HEK293T (cell line): Measurements from ENCODE around the gene TACC2.
A peak's percentile ranks its signal among the peaks of the same experiment; 100 is the strongest.

Source experiments
- CTCF ChIA-PET: fragments of 350-600 bp; formaldehyde crosslinking; extraction: SDS; loops from one replicate; lab custom pipeline; 2021; ENCODE audit warnings: antibody characterized with exemption, inconsistent platforms; lab: Yijun Ruan, JAX
- POLR2A ChIA-PET: fragments of 350-600 bp; formaldehyde crosslinking; extraction: SDS; loops from one replicate; lab custom pipeline; 2020; ENCODE audit warnings: antibody characterized with exemption, inconsistent platforms; lab: Yijun Ruan, JAX
- DNase-seq: peaks from one replicate; pipeline ENCODE4 v3.0.0; 2012; ENCODE audit warnings: mixed read lengths; ENCODE audit errors: extremely low spot score
- ARNT ChIP-seq: fragments of 450-650 bp; IDR thresholded peaks from 2 replicates; pipeline ENCODE4 v1.6.1; 2017; ENCODE audit warnings: mild to moderate bottlenecking
- BHLHE40 ChIP-seq: fragments of 450-650 bp; IDR thresholded peaks from 2 replicates; pipeline ENCODE4 v1.6.1; 2016; ENCODE audit warnings: mild to moderate bottlenecking, moderate library complexity, borderline replicate concordance
- CTBP1 ChIP-seq: fragments of 450-650 bp; IDR thresholded peaks from 2 replicates; pipeline ENCODE4 v1.6.1; 2016; ENCODE audit warnings: borderline replicate concordance
- ELF4 ChIP-seq: fragments of 450-650 bp; IDR thresholded peaks from 2 replicates; pipeline ENCODE4 v1.6.1; 2017; ENCODE audit warnings: antibody characterized with exemption
- FOXA1 ChIP-seq: fragments of 450-650 bp; IDR thresholded peaks from 2 replicates; pipeline ENCODE4 v1.6.1; 2016; ENCODE audit warnings: mild to moderate bottlenecking
- FOXK2 ChIP-seq: fragments of 450-650 bp; IDR thresholded peaks from 2 replicates; pipeline ENCODE4 v1.6.1; 2016; ENCODE audit warnings: mild to moderate bottlenecking
- FOXM1 ChIP-seq: fragments of 450-650 bp; IDR thresholded peaks from 2 replicates; pipeline ENCODE4 v1.6.1; 2017; ENCODE audit warnings: mild to moderate bottlenecking, borderline replicate concordance
- HDGF ChIP-seq: fragments of 450-650 bp; IDR thresholded peaks from 2 replicates; pipeline ENCODE4 v1.6.1; 2017; ENCODE audit warnings: antibody characterized with exemption, borderline replicate concordance
- L3MBTL2 ChIP-seq: fragments of 450-650 bp; conservative IDR thresholded peaks from 2 replicates; pipeline ENCODE4 v1.6.1; 2016; ENCODE audit warnings: mild to moderate bottlenecking
- LEF1 ChIP-seq: fragments of 450-650 bp; IDR thresholded peaks from 2 replicates; pipeline ENCODE4 v1.6.1; 2017; ENCODE audit warnings: mild to moderate bottlenecking, borderline replicate concordance
- NFRKB ChIP-seq: fragments of 450-650 bp; IDR thresholded peaks from 2 replicates; pipeline ENCODE4 v1.6.1; 2016; ENCODE audit warnings: mild to moderate bottlenecking, moderate library complexity
- SP1 ChIP-seq: fragments of 450-650 bp; IDR thresholded peaks from 2 replicates; pipeline ENCODE4 v1.6.1; 2017
- SUZ12 ChIP-seq: fragments of 450-650 bp; IDR thresholded peaks from 2 replicates; pipeline ENCODE4 v1.6.1; 2016; ENCODE audit warnings: mild to moderate bottlenecking
- TARDBP ChIP-seq: fragments of 450-650 bp; IDR thresholded peaks from 2 replicates; pipeline ENCODE4 v1.6.1; 2016
- ZNF384 ChIP-seq: fragments of 450-650 bp; IDR thresholded peaks from 2 replicates; pipeline ENCODE4 v1.6.1; 2016
- TF ChIP-seq, protein P1 (sequence below): fragments of 450-650 bp; IDR thresholded peaks from 2 replicates; pipeline ENCODE4 v1.6.1; 2016

The TACC2 gene

DNA sequence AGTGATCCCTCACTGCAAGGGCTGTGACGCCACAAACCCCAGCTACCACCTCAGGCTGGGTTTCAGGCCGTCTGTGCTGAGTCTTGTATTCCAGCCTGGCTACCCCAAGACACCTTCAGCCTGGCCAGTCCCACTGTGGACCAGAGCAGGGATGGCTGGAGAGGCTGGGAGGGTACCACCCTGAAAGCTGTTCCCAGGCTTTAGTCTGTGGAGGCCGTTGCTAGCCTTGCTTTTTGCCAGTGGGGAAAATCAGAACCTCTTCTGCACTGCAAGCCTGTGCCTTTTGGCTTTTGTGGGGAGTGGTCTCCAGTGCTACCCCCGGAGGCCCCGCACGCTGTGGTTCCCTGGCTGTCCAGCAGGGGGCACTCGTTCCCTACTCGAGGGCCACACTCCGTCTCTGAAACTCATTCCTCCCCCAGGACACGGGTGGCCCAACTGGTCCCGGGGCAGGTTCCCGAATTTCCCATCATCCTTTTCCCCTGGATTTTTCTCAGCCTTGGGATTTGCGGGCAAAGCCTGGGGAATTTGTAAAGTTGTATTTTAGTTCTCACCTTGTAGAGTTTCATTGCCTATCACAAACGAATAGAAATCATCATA lies 153.8 kb downstream of the TACC2 start:
- ChIA-PET CTCF (interaction anchor here (0.5 to 2.2 kb wide), 7 partner anchors 12 to 126 kb away, joined by 3 to 5 read pairs (median 3); no protein-coding TSS in a partner anchor), POLR2A (no interaction called here)
- TF ChIP-seq BHLHE40 (no peak), HDGF (no peak)
- DNase-seq: peak; percentile 85

GRCh38 chr10:122143238-122143841 lies 154.4 kb downstream of the TACC2 start:
- no peak for DNase-seq
- POLR2A ChIA-PET: no interaction called here
- CTCF ChIA-PET: interaction anchor here (1.3 to 2.2 kb wide), 3 partner anchors 16 to 125 kb away, joined by 3 to 5 read pairs (median 5); no protein-coding TSS in a partner anchor
- no peak for TF ChIP-seq TARDBP
- TF ChIP-seq LEF1: no peak
- no peak for TF ChIP-seq FOXA1
- no peak for TF ChIP-seq ELF4
- TF ChIP-seq HDGF: no peak
- TF ChIP-seq, protein P1, sequence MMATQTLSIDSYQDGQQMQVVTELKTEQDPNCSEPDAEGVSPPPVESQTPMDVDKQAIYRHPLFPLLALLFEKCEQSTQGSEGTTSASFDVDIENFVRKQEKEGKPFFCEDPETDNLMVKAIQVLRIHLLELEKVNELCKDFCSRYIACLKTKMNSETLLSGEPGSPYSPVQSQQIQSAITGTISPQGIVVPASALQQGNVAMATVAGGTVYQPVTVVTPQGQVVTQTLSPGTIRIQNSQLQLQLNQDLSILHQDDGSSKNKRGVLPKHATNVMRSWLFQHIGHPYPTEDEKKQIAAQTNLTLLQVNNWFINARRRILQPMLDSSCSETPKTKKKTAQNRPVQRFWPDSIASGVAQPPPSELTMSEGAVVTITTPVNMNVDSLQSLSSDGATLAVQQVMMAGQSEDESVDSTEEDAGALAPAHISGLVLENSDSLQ: no peak
- no peak for TF ChIP-seq CTBP1

DNA sequence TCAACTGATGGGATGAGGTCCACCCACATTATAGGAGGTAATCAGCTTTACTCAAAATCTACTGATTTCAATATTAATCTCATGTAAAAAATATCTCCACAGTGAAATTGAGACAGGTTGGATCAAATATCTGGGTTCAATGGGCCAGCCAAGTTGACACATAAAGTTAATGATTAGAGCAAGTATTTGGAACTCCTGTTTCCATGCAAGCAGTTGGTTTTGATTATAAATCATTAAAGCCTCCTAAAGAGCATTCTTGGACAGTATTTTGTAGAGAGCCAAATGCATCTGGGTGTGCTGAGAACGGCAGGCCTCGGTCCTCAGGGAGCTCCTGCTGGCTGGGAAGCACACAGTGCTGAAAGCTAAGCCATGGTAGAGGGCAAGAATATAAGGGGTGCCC lies 155.2 kb downstream of the TACC2 start:
- no peak for TF ChIP-seq FOXA1
- TF ChIP-seq, protein P1: no peak
- no peak for TF ChIP-seq CTBP1
- no peak for TF ChIP-seq ZNF384
- no peak for TF ChIP-seq ARNT
- no peak for TF ChIP-seq FOXK2
- TF ChIP-seq SP1: no peak
- no peak for TF ChIP-seq SUZ12
- no peak for DNase-seq
- POLR2A ChIA-PET: no interaction called here
- CTCF ChIA-PET: interaction anchor here (0.6 to 1.5 kb wide), 2 partner anchors 12 to 28 kb away, joined by 3 to 4 read pairs; no protein-coding TSS in a partner anchor

DNA sequence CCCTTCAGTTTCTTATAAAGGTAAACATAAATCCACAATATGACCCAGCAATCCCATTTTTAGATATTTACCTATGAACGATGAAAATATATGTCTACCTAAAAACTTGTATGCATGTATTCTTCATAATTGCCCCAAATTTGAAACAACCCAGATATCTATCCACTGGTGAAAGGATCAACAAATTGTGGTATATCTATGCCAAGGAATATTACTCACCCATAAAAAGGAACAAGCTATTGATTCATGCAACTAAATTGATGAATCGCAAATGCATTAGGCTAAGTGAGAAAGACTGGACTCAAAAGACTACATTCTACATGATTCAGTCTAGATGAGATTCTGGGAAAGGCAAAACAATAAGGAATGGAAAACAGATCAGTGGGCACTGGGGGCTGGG lies 156.2 kb downstream of the TACC2 start:
- CTCF ChIA-PET: no interaction called here
- POLR2A ChIA-PET: no interaction called here
- TF ChIP-seq TARDBP: no peak
- no peak for TF ChIP-seq NFRKB
- TF ChIP-seq, protein P1: no peak
- TF ChIP-seq LEF1: no peak
- TF ChIP-seq SUZ12: no peak
- no peak for TF ChIP-seq BHLHE40
- TF ChIP-seq FOXA1: no peak
- TF ChIP-seq ZNF384: no peak
- no peak for TF ChIP-seq ARNT
- no peak for TF ChIP-seq CTBP1
- DNase-seq: no peak

- no peak for DNase-seq
- CTCF ChIA-PET: interaction anchor here (0.7 kb wide), 1 partner anchor 16 kb away, joined by 4 read pairs; no protein-coding TSS in a partner anchor
- POLR2A ChIA-PET: no interaction called here
- TF ChIP-seq, protein P1: no peak
- TF ChIP-seq TARDBP (no peak), HDGF (no peak)
Observed at GRCh38 chr10:122147663-122148062, 158.7 kb downstream of the TACC2 start.

DNA sequence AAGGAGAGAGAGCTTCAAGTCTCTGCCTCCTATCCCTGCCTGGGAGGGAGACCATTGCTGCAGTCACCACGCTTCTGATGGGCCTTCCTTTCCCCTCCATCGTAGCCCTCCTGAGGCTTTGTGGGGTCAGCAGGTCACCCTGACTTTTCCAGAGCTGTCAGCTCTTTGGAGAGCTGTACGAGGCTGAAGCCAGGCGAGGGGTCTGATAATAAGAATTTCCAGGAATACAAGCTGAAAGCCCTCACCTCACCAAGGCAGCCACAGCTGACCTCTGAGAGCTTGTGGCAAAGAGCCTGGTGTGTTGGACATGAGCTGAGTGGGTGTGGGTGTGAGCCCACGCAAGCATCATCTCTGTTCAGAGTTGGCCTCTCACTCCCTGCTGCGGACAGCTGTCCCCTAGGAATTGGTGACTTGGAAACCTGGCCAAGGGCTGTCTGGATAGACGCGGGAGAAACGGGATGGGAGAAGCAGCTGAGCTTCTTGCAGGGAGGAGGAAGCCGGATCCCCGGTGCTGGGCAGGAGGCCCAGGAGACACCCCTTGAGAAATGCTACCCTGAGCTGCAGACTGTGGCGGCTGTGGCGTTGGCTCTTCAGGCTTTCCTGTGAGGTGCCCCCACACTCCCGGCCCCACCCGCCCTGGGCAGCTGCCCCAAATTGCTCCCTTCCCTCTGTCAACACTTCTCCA lies 160.1 kb downstream of the TACC2 start:
- DNase-seq: no peak
- ChIA-PET CTCF (interaction anchor here (0.6 kb wide), 1 partner anchor 16 kb away, joined by 3 read pairs; no protein-coding TSS in a partner anchor), POLR2A (no interaction called here)
- TF ChIP-seq FOXA1: no peak
- no peak for TF ChIP-seq NFRKB
- TF ChIP-seq LEF1: no peak
- TF ChIP-seq ELF4: no peak
- no peak for TF ChIP-seq TARDBP
- no peak for TF ChIP-seq FOXM1
- no peak for TF ChIP-seq SUZ12
- TF ChIP-seq L3MBTL2: no peak
- no peak for TF ChIP-seq ARNT
